ENCODE data around the gene SMAD6.

The SMAD6 gene

GRCh38 chr15:66801266-66801665 is 99.2 kb downstream of the SMAD6 start:
- no peak for DNase-seq

- DNase-seq, result no peak
Observed at GRCh38 chr15:66802025-66803001, 100.3 kb downstream of the SMAD6 start.

GRCh38 chr15:66803182-66803729 is 101.2 kb downstream of the SMAD6 start:
- DNase-seq, result peak in 1 of 2 donors; percentile 17

- no peak for DNase-seq
Observed at GRCh38 chr15:66803749-66804148, 101.7 kb downstream of the SMAD6 start.

GRCh38 chr15:66805202-66805885 is 103.3 kb downstream of the SMAD6 start:
- DNase-seq, result no peak

GRCh38 chr15:66808181-66808824 is 106.3 kb downstream of the SMAD6 start:
- DNase-seq, result no peak

GRCh38 chr15:66809664-66810063 is 107.6 kb downstream of the SMAD6 start:
- no peak for DNase-seq

GRCh38 chr15:66815318-66815717 is 113.3 kb downstream of the SMAD6 start:
- no peak for DNase-seq

- DNase-seq, result no peak
Observed at GRCh38 chr15:66816201-66816600, 114.2 kb downstream of the SMAD6 start.

GRCh38 chr15:66819084-66819483 is 117.0 kb downstream of the SMAD6 start:
- no peak for DNase-seq

- no peak for DNase-seq
Observed at GRCh38 chr15:66820481-66821176, 118.6 kb downstream of the SMAD6 start.

- no peak for DNase-seq
Observed at GRCh38 chr15:66821307-66821706, 119.3 kb downstream of the SMAD6 start.

- DNase-seq, result no peak
Observed at GRCh38 chr15:66822114-66822513, 120.1 kb downstream of the SMAD6 start.

GRCh38 chr15:66822576-66822975 is 120.5 kb downstream of the SMAD6 start:
- no peak for DNase-seq

GRCh38 chr15:66823601-66824000 is 121.6 kb downstream of the SMAD6 start:
- no peak for DNase-seq

- no peak for DNase-seq
Observed at GRCh38 chr15:66824424-66824823, 122.4 kb downstream of the SMAD6 start.

- DNase-seq, result no peak
Observed at GRCh38 chr15:66825139-66825538, 123.1 kb downstream of the SMAD6 start.

- no peak for DNase-seq
Observed at GRCh38 chr15:66825731-66826130, 123.7 kb downstream of the SMAD6 start.

GRCh38 chr15:66826507-66826906 is 124.5 kb downstream of the SMAD6 start:
- no peak for DNase-seq

- DNase-seq, result no peak
Observed at GRCh38 chr15:66827039-66827697, 125.1 kb downstream of the SMAD6 start.

GRCh38 chr15:66827698-66828055 is 125.6 kb downstream of the SMAD6 start:
- DNase-seq, result no peak

All from CD4-positive, alpha-beta T cell treated with Interleukin-1 beta for 1 hour (primary cell).